GM12801 (cell line): ENCODE measurements around the gene ZEB2.

Source experiments
- CTCF ChIP-seq: IDR thresholded peaks from one replicate; pipeline ENCODE4 v1.5.1; 2011; ENCODE audit warnings: control low read depth; ENCODE audit not compliant: insufficient read length; ENCODE audit errors: extremely low read depth

The ZEB2 gene

GRCh38 chr2:144468823-144469595, 50.9 kb downstream of the ZEB2 start:
- TF ChIP-seq CTCF, result no peak

GRCh38 chr2:144467502-144468137, 52.3 kb downstream of the ZEB2 start:
- no peak for TF ChIP-seq CTCF

GRCh38 chr2:144466637-144467036, 53.3 kb downstream of the ZEB2 start:
- TF ChIP-seq CTCF, result no peak

- no peak for TF ChIP-seq CTCF
These were observed 54.2 kb downstream of the ZEB2 start for GRCh38 chr2:144465749-144466148.

GRCh38 chr2:144464730-144465129, 55.2 kb downstream of the ZEB2 start:
- TF ChIP-seq CTCF, result no peak

GRCh38 chr2:144463266-144463665, 56.7 kb downstream of the ZEB2 start:
- no peak for TF ChIP-seq CTCF

GRCh38 chr2:144462266-144462665, 57.7 kb downstream of the ZEB2 start:
- TF ChIP-seq CTCF, result no peak
